OCI-LY7 (cell line): Measurements from ENCODE around the gene SEBOX. TPM values are rescaled to one million over a fixed set of nuclear protein-coding genes. Genes with fewer than 3 reads are reported as not detected.

Source experiments
- BruUV-seq: library from RNA; stranded (reverse); fragments of 400-500 nt; replicated peaks from 2 replicates; lab custom pipeline; 2021; lab: Mats Ljungman, UMichigan
- CTCF ChIA-PET: fragments of 300-600 bp; sonication (Branson Sonifier 250); formaldehyde crosslinking; loops from one replicate; lab custom pipeline; 2022; ENCODE audit warnings: antibody characterized with exemption; ENCODE audit not compliant: unreplicated experiment; lab: Charles Lee
- POLR2A ChIA-PET: fragments of 300-600 bp; sonication (Branson Sonifier 250); formaldehyde crosslinking; loops from one replicate; lab custom pipeline; 2022; ENCODE audit warnings: antibody characterized with exemption; lab: Charles Lee
- DNase-seq: peaks from one replicate; pipeline ENCODE4 v3.0.0-alpha.2; 2015; ENCODE audit warnings: low spot score
- H2AFZ ChIP-seq: fragments of 200-600 bp; sonication (generic), shearing (Covaris generic); 2 replicates; pipeline ENCODE4 v1.6.1; 2014; ENCODE audit warnings: mild to moderate bottlenecking, antibody characterized with exemption, low read length, moderate library complexity
- H3K27ac ChIP-seq: fragments of 200-600 bp; sonication (generic); 2 replicates; pipeline ENCODE4 v1.5.1; 2014; ENCODE audit warnings: mixed run types, low read depth, mild to moderate bottlenecking, moderate library complexity, low read length, inconsistent platforms; ENCODE audit not compliant: poor library complexity, severe bottlenecking
- H3K36me3 ChIP-seq: fragments of 200-600 bp; sonication (generic); 2 replicates; pipeline ENCODE4 v1.6.1; 2014; ENCODE audit warnings: mild to moderate bottlenecking, antibody characterized with exemption, low read length, moderate library complexity, mixed read lengths; ENCODE audit not compliant: insufficient read depth
- H3K4me1 ChIP-seq: fragments of 200-600 bp; sonication (generic); 2 replicates; pipeline ENCODE4 v1.5.1; 2014; ENCODE audit warnings: mild to moderate bottlenecking, low read length; ENCODE audit not compliant: insufficient read depth, poor library complexity, severe bottlenecking
- H3K4me2 ChIP-seq: fragments of 200-600 bp; sonication (generic); 2 replicates; pipeline ENCODE4 v1.6.1; 2014; ENCODE audit warnings: mild to moderate bottlenecking, low read length
- H3K4me3 ChIP-seq: fragments of 200-600 bp; sonication (generic); 2 replicates; pipeline ENCODE4 v1.5.1; 2014; ENCODE audit warnings: mild to moderate bottlenecking, low read depth, low read length; ENCODE audit not compliant: poor library complexity, severe bottlenecking
- H3K79me2 ChIP-seq: fragments of 200-600 bp; sonication (generic); 2 replicates; pipeline ENCODE4 v1.6.1; 2016; ENCODE audit warnings: low read depth, mild to moderate bottlenecking, low read length, moderate library complexity, mixed read lengths; ENCODE audit not compliant: insufficient read depth
- H3K9me2 ChIP-seq: fragments of 200-600 bp; sonication (generic); 2 replicates; pipeline ENCODE4 v1.6.1; 2016; ENCODE audit warnings: mild to moderate bottlenecking, low read length, mixed read lengths; ENCODE audit not compliant: insufficient read depth
- H3K9me3 ChIP-seq: fragments of 200-600 bp; sonication (generic); 2 replicates; pipeline ENCODE4 v1.6.1; 2014; ENCODE audit warnings: mild to moderate bottlenecking, mixed run types, low read length, mixed read lengths
- H4K20me1 ChIP-seq: fragments of 200-600 bp; sonication (generic); 2 replicates; pipeline ENCODE4 v1.6.1; 2014; ENCODE audit warnings: mild to moderate bottlenecking, antibody characterized with exemption, low read length, moderate library complexity, mixed read lengths; ENCODE audit not compliant: insufficient read depth
- CTCF ChIP-seq: fragments of 200-600 bp; sonication (generic); conservative IDR thresholded peaks from 2 replicates; pipeline ENCODE4 v1.5.1; 2014; ENCODE audit warnings: mild to moderate bottlenecking, antibody characterized with exemption, low read length, moderate library complexity, mixed read lengths
- EZH2phosphoT487 ChIP-seq: fragments of 200-600 bp; sonication (generic); IDR thresholded peaks from 2 replicates; pipeline ENCODE4 v1.6.1; 2018; ENCODE audit warnings: low read depth, borderline replicate concordance, mild to moderate bottlenecking, mixed run types, antibody characterized with exemption, low read length, moderate library complexity, mixed read lengths
- intact Hi-C: fragments of 100-400 bp; cut with micrococcal nuclease; formaldehyde crosslinking; loops from one replicate; pipeline ENCODE4 v1.10.0; 2022; ENCODE audit not compliant: unreplicated experiment
- total RNA-seq, 2 experiments: library from RNA; depleted of rRNA in 1 of 2; stranded (reverse); fragments of >200 nt in 1 of 2; shearing (Covaris generic) in 1 of 2; gene quantifications; 2 replicates each; pipeline ENCODE4 v1.2.3, GENCODE V29; 2014 to 2022

The SEBOX gene
- total RNA-seq, 2 experiments from 2014 or later: not detected

- no peak overlapping the region for H3K27ac ChIP-seq
- intact Hi-C loops: no loop called here
- H3K36me3 ChIP-seq: no peaks in the 10 kb centered on the region
- BruUV-seq: no TSS peak
- no peaks in the 10 kb centered on the region for H3K9me3 ChIP-seq
- H3K4me3 ChIP-seq: no peak overlapping the region
- H2AFZ ChIP-seq: no peak overlapping the region
- ChIA-PET CTCF (interaction anchor here (0.5 kb wide), 1 partner anchor 52 kb away, joined by 3 read pairs; no protein-coding TSS in a partner anchor), POLR2A (no interaction called here)
- no peaks in the 10 kb centered on the region for H4K20me1 ChIP-seq
- H3K79me2 ChIP-seq: no peaks in the 10 kb centered on the region
- DNase-seq: no peak
- H3K4me1 ChIP-seq: no peaks in the 10 kb centered on the region
- no peak for TF ChIP-seq EZH2phosphoT487
- no peak for TF ChIP-seq CTCF
- no peaks in the 10 kb centered on the region for H3K9me2 ChIP-seq
- H3K4me2 ChIP-seq: no peak overlapping the region
These were observed 42.9 kb upstream of the SEBOX start for GRCh38 chr17:28407974-28408306.

- no peak overlapping the region for H3K27ac ChIP-seq
- H3K36me3 ChIP-seq: no peaks in the 10 kb centered on the region
- H3K9me3 ChIP-seq: no peaks in the 10 kb centered on the region
- no peaks in the 10 kb centered on the region for H3K4me1 ChIP-seq
- H3K4me3 ChIP-seq: no peak overlapping the region
- TF ChIP-seq EZH2phosphoT487: no peak
- TF ChIP-seq CTCF: no peak
- no peak overlapping the region for H2AFZ ChIP-seq
- POLR2A ChIA-PET: no interaction called here
- H4K20me1 ChIP-seq: no peaks in the 10 kb centered on the region
- no peaks in the 10 kb centered on the region for H3K79me2 ChIP-seq
- no peak for DNase-seq
- CTCF ChIA-PET: interaction anchor here (0.5 kb wide), 1 partner anchor 53 kb away, joined by 3 read pairs; no protein-coding TSS in a partner anchor
- H3K4me2 ChIP-seq: no peak overlapping the region
- intact Hi-C loops: no loop called here
- no peaks in the 10 kb centered on the region for H3K9me2 ChIP-seq
- BruUV-seq: no TSS peak
These were observed 42.4 kb upstream of the SEBOX start for GRCh38 chr17:28407130-28407973.

GRCh38 chr17:28406473-28406814 is 41.4 kb upstream of the SEBOX start:
- no peak overlapping the region for H3K27ac ChIP-seq
- no peak overlapping the region for H2AFZ ChIP-seq
- TF ChIP-seq EZH2phosphoT487 (no peak), CTCF (no peak)
- peak overlapping the region; percentile 59; the same call in 1 of the 2 replicates for H3K4me2 ChIP-seq
- ChIA-PET CTCF (no interaction called here), POLR2A (no interaction called here)
- H3K9me2 ChIP-seq: no peaks in the 10 kb centered on the region
- BruUV-seq: no TSS peak
- H3K4me3 ChIP-seq: no peak overlapping the region
- no peaks in the 10 kb centered on the region for H3K9me3 ChIP-seq
- DNase-seq: no peak
- H3K36me3 ChIP-seq: no peaks in the 10 kb centered on the region
- intact Hi-C loops: no loop called here
- H4K20me1 ChIP-seq: no peaks in the 10 kb centered on the region
- H3K4me1 ChIP-seq: no peaks in the 10 kb centered on the region
- H3K79me2 ChIP-seq: no peaks in the 10 kb centered on the region
